Nephron (organoid): ENCODE results near the gene APOBEC2.

Source experiments
- H3K27ac Mint-ChIP-seq, 3 experiments: 2 replicates each; pipeline ENCODE4 v1.8.0; 2020; ENCODE audit warnings: mixed read lengths in 3 of 3, mild to moderate bottlenecking in 2 of 3, moderate library complexity in 1 of 3
- H3K27me3 Mint-ChIP-seq: 2 replicates; pipeline ENCODE4 v1.8.0; 2021; ENCODE audit warnings: low read depth, mild to moderate bottlenecking, moderate library complexity, mixed read lengths
- H3K36me3 Mint-ChIP-seq: 2 replicates; pipeline ENCODE4 v1.8.0; 2020; ENCODE audit warnings: low read depth, mixed read lengths
- H3K4me1 Mint-ChIP-seq: 2 replicates; pipeline ENCODE4 v1.8.0; 2020; ENCODE audit warnings: mixed read lengths
- H3K4me3 Mint-ChIP-seq, 3 experiments: 2 replicates each; pipeline ENCODE4 v1.8.0; 2020; ENCODE audit warnings: mild to moderate bottlenecking in 3 of 3, mixed read lengths in 3 of 3, moderate library complexity in 2 of 3
- H3K9me3 Mint-ChIP-seq: 2 replicates; pipeline ENCODE4 v1.8.0; 2020; ENCODE audit warnings: mixed read lengths
- CTCF ChIP-seq, 3 experiments: fragments of 200-600 bp; sonication (generic); IDR thresholded peaks; one replicate each; pipeline ENCODE4 v1.5.0; 2021; ENCODE audit warnings: antibody characterized with exemption in 3 of 3; ENCODE audit not compliant: unreplicated experiment in 3 of 3

Gene APOBEC2

GRCh38 chr6:41090841-41091761, 38.1 kb downstream of the APOBEC2 start:
- Mint-ChIP-seq H3K36me3 (peaks cover 76% of the 10 kb centered on the region), H3K27ac (no peak overlapping the region), H3K4me3 (no peak overlapping the region), H3K9me3 (no peaks in the 10 kb centered on the region), H3K27me3 (no peaks in the 10 kb centered on the region), H3K4me1 (no peaks in the 10 kb centered on the region)
- TF ChIP-seq CTCF (IDR thresholded peaks at IDR 0.05; ENCODE audit: unreplicated experiment in 3 of 3) = no peak

DNA sequence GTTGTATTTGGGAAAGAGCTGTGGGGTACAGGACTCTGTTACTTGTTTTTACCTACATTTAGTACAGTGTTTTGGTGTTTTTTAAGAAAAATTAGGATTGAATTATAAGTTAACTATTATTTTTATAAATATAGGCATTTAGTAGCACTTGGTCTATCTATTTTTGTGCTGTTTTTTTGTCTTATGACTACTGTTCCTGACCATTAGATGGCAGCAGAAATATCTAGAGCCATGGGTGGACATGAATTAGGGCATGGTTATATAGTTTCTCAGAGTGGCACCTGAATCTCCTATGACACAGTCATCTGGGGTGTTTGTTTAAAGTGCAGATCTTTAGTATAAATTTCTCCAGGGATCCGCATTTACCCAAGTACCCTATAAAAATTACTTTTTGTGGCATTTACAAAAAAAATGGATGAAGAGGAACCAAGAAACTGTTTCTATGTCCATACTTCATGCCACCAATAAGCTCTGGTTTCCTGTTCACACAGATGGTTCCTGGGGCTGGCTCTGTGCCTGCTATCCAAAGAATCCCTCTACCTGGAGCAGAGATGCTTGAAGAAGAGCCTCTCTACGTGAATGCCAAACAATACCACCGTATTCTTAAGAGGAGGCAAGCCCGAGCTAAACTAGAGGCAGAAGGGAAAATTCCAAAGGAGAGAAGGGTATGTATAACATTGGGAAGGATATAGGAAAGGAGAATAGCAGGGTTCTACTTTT, 39.6 kb downstream of the APOBEC2 start:
- H3K4me3 Mint-ChIP-seq = no peak overlapping the region
- H3K36me3 Mint-ChIP-seq = peaks cover 77% of the 10 kb centered on the region
- H3K9me3 Mint-ChIP-seq = no peaks in the 10 kb centered on the region
- no peaks in the 10 kb centered on the region for H3K4me1 Mint-ChIP-seq
- H3K27ac Mint-ChIP-seq = no peak overlapping the region
- TF ChIP-seq CTCF (IDR thresholded peaks at IDR 0.05; ENCODE audit: unreplicated experiment in 3 of 3) = peak; percentile 42 to 54 (median 49)
- no peaks in the 10 kb centered on the region for H3K27me3 Mint-ChIP-seq

GRCh38 chr6:41093729-41094128, 40.7 kb downstream of the APOBEC2 start:
- Mint-ChIP-seq H3K4me3 (no peak overlapping the region), H3K4me1 (no peaks in the 10 kb centered on the region), H3K9me3 (no peaks in the 10 kb centered on the region), H3K27me3 (no peaks in the 10 kb centered on the region), H3K27ac (no peak overlapping the region), H3K36me3 (peaks cover 81% of the 10 kb centered on the region)
- no peak for TF ChIP-seq CTCF (IDR thresholded peaks at IDR 0.05; ENCODE audit: unreplicated experiment in 3 of 3)

- Mint-ChIP-seq H3K9me3 (no peaks in the 10 kb centered on the region), H3K27ac (peak overlapping the region in 1 of 3 experiments; percentile 4), H3K27me3 (no peaks in the 10 kb centered on the region), H3K4me3 (no peak overlapping the region), H3K4me1 (no peaks in the 10 kb centered on the region), H3K36me3 (peaks cover 80% of the 10 kb centered on the region)
- TF ChIP-seq CTCF (IDR thresholded peaks at IDR 0.05; ENCODE audit: unreplicated experiment in 3 of 3) = no peak
These were observed 44.6 kb downstream of the APOBEC2 start for GRCh38 chr6:41097467-41098090.

- Mint-ChIP-seq H3K9me3 (no peaks in the 10 kb centered on the region), H3K4me3 (no peak overlapping the region), H3K36me3 (peaks cover 75% of the 10 kb centered on the region)
These were observed 45.4 kb downstream of the APOBEC2 start for GRCh38 chr6:41098366-41098765.

More at GRCh38 chr6:41098366-41098765, 45.4 kb downstream of the APOBEC2 start:
- H3K27me3 Mint-ChIP-seq = no peaks in the 10 kb centered on the region
- no peak for TF ChIP-seq CTCF (IDR thresholded peaks at IDR 0.05; ENCODE audit: unreplicated experiment in 3 of 3)
- H3K27ac Mint-ChIP-seq = peak overlapping the region in 1 of 3 experiments; percentile 4
- H3K4me1 Mint-ChIP-seq = no peaks in the 10 kb centered on the region
